ENCODE data around the gene SHB. TPM values are rescaled to one million over a fixed set of nuclear protein-coding genes. Genes with fewer than 3 reads are reported as not detected.
A peak's percentile ranks its signal among the peaks of the same experiment; 100 is the strongest.

SHB gene
- total and polyA plus RNA-seq, 2 experiments from 2014 or later: 20.8 to 48.3 TPM

DNA sequence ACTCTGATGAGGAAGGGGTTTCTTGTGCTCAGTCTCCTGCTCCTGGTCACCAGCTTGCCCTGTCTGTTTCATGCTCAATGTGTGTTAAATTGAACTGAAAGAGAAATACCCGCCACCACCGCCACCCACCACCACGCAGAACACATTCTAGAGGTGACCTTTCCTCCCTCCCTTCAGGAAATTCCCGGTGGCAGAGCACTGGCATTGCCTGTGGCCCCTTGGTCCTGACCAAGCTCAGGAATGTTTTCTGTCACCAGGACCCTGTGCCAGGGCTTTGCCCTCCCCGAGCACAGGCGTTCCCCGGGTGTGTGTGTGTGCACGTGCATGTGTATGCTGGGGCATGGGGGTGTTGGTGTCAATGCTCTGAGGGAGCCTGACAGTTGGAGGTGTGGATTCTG, 154.9 kb downstream of the SHB start:
- TF ChIP-seq, protein P1, sequence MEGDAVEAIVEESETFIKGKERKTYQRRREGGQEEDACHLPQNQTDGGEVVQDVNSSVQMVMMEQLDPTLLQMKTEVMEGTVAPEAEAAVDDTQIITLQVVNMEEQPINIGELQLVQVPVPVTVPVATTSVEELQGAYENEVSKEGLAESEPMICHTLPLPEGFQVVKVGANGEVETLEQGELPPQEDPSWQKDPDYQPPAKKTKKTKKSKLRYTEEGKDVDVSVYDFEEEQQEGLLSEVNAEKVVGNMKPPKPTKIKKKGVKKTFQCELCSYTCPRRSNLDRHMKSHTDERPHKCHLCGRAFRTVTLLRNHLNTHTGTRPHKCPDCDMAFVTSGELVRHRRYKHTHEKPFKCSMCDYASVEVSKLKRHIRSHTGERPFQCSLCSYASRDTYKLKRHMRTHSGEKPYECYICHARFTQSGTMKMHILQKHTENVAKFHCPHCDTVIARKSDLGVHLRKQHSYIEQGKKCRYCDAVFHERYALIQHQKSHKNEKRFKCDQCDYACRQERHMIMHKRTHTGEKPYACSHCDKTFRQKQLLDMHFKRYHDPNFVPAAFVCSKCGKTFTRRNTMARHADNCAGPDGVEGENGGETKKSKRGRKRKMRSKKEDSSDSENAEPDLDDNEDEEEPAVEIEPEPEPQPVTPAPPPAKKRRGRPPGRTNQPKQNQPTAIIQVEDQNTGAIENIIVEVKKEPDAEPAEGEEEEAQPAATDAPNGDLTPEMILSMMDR (IDR thresholded peaks at IDR 0.05; ENCODE audit: poor library complexity): no peak
- TF ChIP-seq EZH2 (IDR thresholded peaks at IDR 0.05; ENCODE audit: borderline replicate concordance) (no peak), EZH2phosphoT487 (IDR thresholded peaks at IDR 0.05; ENCODE audit: low read depth, severe bottlenecking, unreplicated experiment) (no peak)
- Histone ChIP-seq H4K20me1 (ENCODE audit: insufficient read depth, poor library complexity, severe bottlenecking) (no peaks in the 10 kb centered on the region), H3K4me3 (no peak overlapping the region), H3K36me3 (replicated peaks; ENCODE audit: insufficient read depth, low read depth) (no peaks in the 10 kb centered on the region), H2AFZ (no peak overlapping the region), H3K79me2 (no peaks in the 10 kb centered on the region), H3K27ac (no peak overlapping the region), H3K27me3 (no peaks in the 10 kb centered on the region), H3K9me2 (replicated peaks; ENCODE audit: insufficient read depth) (no peaks in the 10 kb centered on the region), H3K4me2 (no peak overlapping the region), H3K9me3 (ENCODE audit: low read depth) (no peaks in the 10 kb centered on the region), H3K4me1 (ENCODE audit: insufficient read depth) (peaks cover 8% of the 10 kb centered on the region)
- DNase-seq (ENCODE audit: low spot score): no peak
- WGBS (ENCODE audit: low lambda C conversion rate, missing lambda C conversion rate): 92% methylated on average over 8 of the region's 8 CpGs

DNA sequence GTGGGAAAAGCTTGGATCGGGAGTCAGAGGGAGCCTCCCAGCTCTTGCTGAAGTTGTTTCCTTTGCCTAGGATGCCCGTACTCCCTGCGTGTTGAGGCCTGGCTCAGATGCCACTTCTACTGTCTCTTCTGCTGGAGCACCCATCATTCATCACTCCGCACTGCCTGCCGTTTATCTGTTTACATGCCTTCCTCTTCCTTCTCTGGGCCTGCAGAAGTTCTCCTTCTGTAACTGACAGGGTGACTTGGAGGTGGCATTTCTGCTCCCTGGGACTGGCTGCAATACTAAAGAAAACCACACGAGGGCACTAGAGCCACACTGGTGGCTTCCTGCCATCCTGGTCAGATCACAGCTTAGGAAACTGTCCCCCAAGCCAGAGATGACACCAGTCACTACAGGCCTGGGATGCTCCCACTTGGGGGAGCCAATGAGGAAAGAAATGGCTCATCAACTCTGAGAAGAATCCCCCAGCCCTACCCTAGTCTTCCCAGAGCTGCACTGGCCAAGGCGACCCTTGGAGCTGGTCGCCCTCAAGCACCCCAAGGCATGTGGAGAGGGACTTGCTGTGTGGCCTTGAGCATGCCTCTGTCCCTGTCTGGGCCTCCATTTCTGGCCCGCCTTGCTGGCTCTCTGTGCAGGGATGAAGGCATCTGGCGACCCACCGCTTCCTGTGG, 155.4 kb downstream of the SHB start:
- WGBS (ENCODE audit: low lambda C conversion rate, missing lambda C conversion rate): 63% methylated on average over 11 of the region's 11 CpGs
- peak; percentile 89 for DNase-seq (ENCODE audit: low spot score)
- Histone ChIP-seq H3K9me3 (ENCODE audit: low read depth) (no peaks in the 10 kb centered on the region), H3K79me2 (no peaks in the 10 kb centered on the region), H3K27ac (no peak overlapping the region), H3K27me3 (no peaks in the 10 kb centered on the region), H2AFZ (no peak overlapping the region), H3K36me3 (replicated peaks; ENCODE audit: insufficient read depth, low read depth) (no peaks in the 10 kb centered on the region), H4K20me1 (ENCODE audit: insufficient read depth, poor library complexity, severe bottlenecking) (no peaks in the 10 kb centered on the region), H3K9me2 (replicated peaks; ENCODE audit: insufficient read depth) (no peaks in the 10 kb centered on the region), H3K4me2 (no peak overlapping the region), H3K4me1 (ENCODE audit: insufficient read depth) (peaks cover 8% of the 10 kb centered on the region), H3K4me3 (no peak overlapping the region)
- TF ChIP-seq, protein P1 (IDR thresholded peaks at IDR 0.05; ENCODE audit: poor library complexity): peak; percentile 97
- TF ChIP-seq EZH2phosphoT487 (IDR thresholded peaks at IDR 0.05; ENCODE audit: low read depth, severe bottlenecking, unreplicated experiment) (no peak), EZH2 (IDR thresholded peaks at IDR 0.05; ENCODE audit: borderline replicate concordance) (no peak)

DNA sequence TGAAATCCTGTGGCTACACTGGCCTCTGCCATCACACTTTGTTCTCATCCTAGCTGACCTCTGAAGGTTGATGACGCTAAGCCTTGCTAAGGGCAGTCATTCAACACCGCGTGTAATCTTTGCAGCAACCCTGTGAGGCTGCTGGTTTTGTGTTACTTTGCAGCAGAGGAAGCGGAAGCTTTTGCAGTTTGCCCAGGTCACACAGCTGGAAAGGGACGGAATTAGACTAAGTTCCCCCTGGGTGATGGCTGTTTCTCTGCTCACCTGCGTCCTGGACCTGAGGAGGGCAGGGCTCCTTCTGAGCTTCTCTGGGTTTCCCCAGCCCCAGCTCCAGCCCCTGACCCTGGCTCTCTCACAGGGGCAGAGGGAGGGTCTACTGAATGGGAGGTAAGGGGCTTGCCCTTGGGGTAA, 157.8 kb downstream of the SHB start:
- DNase-seq (ENCODE audit: low spot score): no peak
- Histone ChIP-seq H3K9me2 (replicated peaks; ENCODE audit: insufficient read depth) (no peaks in the 10 kb centered on the region), H3K4me2 (no peak overlapping the region), H3K36me3 (replicated peaks; ENCODE audit: insufficient read depth, low read depth) (no peaks in the 10 kb centered on the region), H3K27me3 (no peaks in the 10 kb centered on the region), H2AFZ (no peak overlapping the region), H4K20me1 (ENCODE audit: insufficient read depth, poor library complexity, severe bottlenecking) (no peaks in the 10 kb centered on the region), H3K9me3 (ENCODE audit: low read depth) (no peaks in the 10 kb centered on the region), H3K27ac (no peak overlapping the region), H3K4me1 (ENCODE audit: insufficient read depth) (no peaks in the 10 kb centered on the region), H3K4me3 (no peak overlapping the region), H3K79me2 (no peaks in the 10 kb centered on the region)
- TF ChIP-seq EZH2 (IDR thresholded peaks at IDR 0.05; ENCODE audit: borderline replicate concordance): no peak
- TF ChIP-seq, protein P1 (IDR thresholded peaks at IDR 0.05; ENCODE audit: poor library complexity): no peak
- no peak for TF ChIP-seq EZH2phosphoT487 (IDR thresholded peaks at IDR 0.05; ENCODE audit: low read depth, severe bottlenecking, unreplicated experiment)
- 77% methylated on average over 6 of the region's 6 CpGs for WGBS (ENCODE audit: low lambda C conversion rate, missing lambda C conversion rate)
